ENCODE data around the gene HCRTR1.

Gene HCRTR1

DNA sequence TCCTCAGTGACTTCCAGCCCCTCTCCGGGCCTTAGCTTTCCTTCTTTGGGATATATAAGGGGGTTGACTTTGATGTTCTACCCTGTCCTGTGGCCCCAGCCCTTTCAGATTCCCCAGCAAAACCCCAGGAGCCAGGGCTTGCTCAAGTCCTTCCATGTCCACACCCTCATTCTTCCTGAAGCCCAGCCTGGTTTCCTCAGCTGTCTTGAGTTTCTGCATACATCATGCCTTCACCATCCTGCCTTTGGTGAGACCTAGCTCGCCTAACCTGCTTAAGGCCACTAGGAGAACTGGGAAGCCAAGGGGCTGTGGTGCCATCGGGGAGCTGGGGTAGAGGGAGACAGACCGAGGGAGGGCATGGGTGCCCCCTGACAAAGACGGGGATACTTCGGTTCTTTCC lies 44.4 kb downstream of the HCRTR1 start:
- no peak for DNase-seq
- TF ChIP-seq GATA1 (IDR thresholded peaks at IDR 0.05; ENCODE audit: low read depth, low read length) = no peak
- TF ChIP-seq POLR2A (IDR thresholded peaks at IDR 0.05; ENCODE audit: low read length) = no peak

GRCh38 chr1:31662463-31662862 lies 45.0 kb downstream of the HCRTR1 start:
- TF ChIP-seq POLR2A (IDR thresholded peaks at IDR 0.05; ENCODE audit: low read length) = no peak
- TF ChIP-seq GATA1 (IDR thresholded peaks at IDR 0.05; ENCODE audit: low read depth, low read length) = no peak
- DNase-seq = no peak

DNA sequence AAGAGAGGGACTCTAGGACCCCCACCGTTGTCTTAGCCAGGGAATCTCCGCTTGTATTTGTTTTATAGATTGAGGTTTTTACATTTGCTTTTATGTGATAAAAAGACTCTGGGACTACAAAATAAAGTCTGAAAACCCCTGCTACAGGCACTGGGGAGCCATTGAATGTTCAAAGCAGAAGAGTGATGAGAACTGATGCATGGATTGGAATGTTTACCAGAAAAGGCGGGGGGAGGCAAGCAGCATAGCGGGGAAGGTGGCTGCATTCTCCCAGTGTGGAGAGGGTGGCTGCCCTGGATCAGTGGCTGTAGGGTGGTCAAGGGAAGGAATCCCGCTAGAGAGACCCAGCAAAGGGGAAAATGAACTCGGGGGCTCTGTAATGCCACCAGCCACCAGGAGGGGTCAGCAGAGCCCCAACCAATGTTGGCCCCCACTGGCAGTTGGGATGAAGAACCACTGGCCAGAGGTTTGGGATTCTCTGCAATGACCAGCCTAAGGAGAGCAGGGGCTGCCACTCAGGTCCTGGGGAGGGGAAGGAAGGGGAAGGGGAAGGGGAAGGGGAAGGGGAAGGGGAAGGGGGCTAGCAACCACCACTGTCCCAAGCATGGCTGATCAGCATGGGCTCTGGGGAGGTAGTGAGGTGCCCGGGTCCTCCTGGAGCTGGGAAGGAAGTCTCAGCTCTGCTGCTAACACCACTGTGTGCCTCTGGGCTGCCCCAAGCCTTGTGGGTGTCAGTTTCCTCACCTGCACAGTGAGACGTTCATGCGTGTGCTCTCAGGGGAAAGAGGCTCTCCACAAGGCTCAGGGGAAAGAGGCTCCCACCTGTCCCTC lies 46.3 kb downstream of the HCRTR1 start:
- DNase-seq = peak; percentile 13 to 63

DNA sequence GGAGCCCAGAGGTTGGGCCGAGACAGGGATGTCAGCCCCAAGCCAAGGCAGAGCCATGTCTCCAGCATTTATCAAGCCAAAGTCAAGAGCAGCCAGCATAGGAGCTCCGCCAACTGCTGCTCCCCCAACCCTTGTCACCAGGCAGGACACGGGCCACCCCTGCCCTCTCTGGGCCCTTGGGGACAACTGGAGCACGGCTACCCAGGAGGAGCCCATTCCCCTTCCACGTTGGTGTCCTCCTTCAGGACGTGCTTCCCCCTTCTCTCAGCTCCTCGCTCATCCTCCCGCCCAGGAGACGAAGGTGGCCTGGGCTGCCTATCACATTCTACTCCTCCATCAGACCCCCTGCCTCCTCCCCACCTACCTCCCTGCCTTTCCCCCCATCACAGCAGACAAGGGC lies 47.0 kb downstream of the HCRTR1 start:
- TF ChIP-seq POLR2A (IDR thresholded peaks at IDR 0.05; ENCODE audit: low read length) (no peak), GATA1 (IDR thresholded peaks at IDR 0.05; ENCODE audit: low read depth, low read length) (no peak)
- DNase-seq = no peak

More for the DNA sequence above, 46.3 kb downstream of the HCRTR1 start:
- TF ChIP-seq GATA1 (IDR thresholded peaks at IDR 0.05; ENCODE audit: low read depth, low read length) (no peak), POLR2A (IDR thresholded peaks at IDR 0.05; ENCODE audit: low read length) (no peak)

DNA sequence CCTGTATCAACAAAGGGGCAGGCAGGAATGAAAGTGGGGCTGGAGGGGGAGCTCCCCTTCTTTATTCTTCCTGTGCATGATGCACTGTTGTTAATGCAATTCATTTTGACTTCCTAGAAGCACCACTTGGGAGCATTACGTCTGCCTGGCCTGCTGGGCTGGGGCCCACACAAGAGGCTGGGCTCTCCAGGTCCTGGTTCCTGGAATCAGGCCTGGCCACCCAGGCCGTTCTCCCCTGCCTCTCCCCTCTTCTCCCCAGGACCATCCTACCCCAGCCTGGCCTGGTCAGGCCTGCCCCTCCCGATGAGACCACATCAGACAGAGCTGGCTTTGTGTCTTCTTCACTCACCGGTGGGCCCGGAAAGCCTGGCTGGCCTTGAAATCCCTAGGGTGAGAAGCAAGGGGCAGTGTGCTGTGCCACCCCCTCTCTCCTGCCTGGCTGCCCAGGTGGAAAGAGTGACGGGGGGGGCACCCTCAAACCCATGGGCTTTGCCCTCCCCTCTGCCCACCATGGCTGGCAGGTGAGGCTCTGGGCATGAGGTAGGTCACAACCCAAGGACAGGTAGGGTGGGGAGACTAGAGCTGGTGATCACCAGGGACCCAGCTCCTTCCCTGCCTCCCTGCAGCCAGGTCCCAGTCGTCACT lies 47.9 kb downstream of the HCRTR1 start:
- TF ChIP-seq GATA1 (IDR thresholded peaks at IDR 0.05; ENCODE audit: low read depth, low read length) = no peak
- TF ChIP-seq POLR2A (IDR thresholded peaks at IDR 0.05; ENCODE audit: low read length) = no peak
- DNase-seq = no peak

- peak in 1 of 2 experiments; percentile 4 for DNase-seq
- TF ChIP-seq POLR2A (IDR thresholded peaks at IDR 0.05; ENCODE audit: low read length) (no peak), GATA1 (IDR thresholded peaks at IDR 0.05; ENCODE audit: low read depth, low read length) (no peak)
Observed at GRCh38 chr1:31666263-31666963, 48.9 kb downstream of the HCRTR1 start.

DNA sequence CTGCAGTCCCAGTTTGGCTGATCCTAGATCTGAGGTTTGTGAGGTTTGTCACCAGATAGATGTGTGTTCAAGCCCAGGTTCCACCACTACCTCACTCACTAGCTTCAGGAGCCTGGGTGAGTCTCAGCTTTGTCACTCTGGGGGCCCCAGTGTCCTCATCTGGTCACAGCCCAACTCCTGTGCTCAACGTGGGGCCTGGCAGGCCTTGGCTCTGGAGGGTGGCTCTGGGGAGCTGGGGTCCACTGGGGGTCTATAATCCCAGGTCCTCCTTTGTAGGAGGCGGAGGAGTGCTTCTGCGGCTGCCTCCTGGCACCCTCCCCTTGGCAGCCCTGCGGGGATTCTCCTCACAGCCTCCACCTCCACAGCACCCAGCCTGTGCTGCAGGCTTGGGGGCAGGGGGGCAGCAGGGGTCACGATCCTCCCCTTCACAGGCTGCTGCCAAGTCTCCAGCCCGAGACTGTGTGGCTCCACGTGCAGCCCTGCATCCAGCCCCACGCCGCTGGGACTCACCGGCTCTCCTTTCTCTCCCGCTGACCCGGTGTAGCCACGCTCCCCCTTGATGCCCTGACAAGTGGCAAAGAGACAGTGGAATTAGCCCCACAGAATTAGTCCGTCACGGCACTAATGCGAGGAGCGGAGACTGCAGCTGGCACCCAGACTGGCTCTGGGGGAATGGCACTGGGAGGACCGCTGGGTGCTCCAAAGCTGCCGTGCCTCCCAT lies 49.7 kb downstream of the HCRTR1 start:
- TF ChIP-seq POLR2A (IDR thresholded peaks at IDR 0.05; ENCODE audit: low read length) (no peak), GATA1 (IDR thresholded peaks at IDR 0.05; ENCODE audit: low read depth, low read length) (no peak)
- no peak for DNase-seq

GRCh38 chr1:31668303-31668883 lies 50.9 kb downstream of the HCRTR1 start:
- TF ChIP-seq POLR2A (IDR thresholded peaks at IDR 0.05; ENCODE audit: low read length) = no peak
- TF ChIP-seq GATA1 (IDR thresholded peaks at IDR 0.05; ENCODE audit: low read depth, low read length) = no peak

DNA sequence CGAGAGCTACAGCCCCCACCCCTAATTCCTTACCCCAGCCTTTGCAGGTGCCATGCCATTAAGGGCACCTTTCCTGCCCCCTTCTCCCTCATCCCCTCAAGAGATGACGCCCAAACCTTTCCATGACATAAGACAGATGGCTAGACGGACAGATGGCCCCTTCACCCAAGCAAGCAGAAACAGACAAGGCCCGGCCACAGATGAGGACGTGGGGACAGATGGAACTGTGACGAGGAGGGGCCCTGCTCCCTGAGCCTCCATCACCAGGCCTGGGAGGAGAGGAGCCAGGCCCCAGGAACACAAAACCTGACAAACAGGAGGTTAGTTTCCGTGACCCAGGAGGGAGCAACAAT lies 51.9 kb downstream of the HCRTR1 start:
- TF ChIP-seq POLR2A (IDR thresholded peaks at IDR 0.05; ENCODE audit: low read length) (no peak), GATA1 (IDR thresholded peaks at IDR 0.05; ENCODE audit: low read depth, low read length) (no peak)
- no peak for DNase-seq

More at GRCh38 chr1:31668303-31668883, 50.9 kb downstream of the HCRTR1 start:
- no peak for DNase-seq

- peak; percentile 25 to 47 for DNase-seq
- TF ChIP-seq GATA1 (IDR thresholded peaks at IDR 0.05; ENCODE audit: low read depth, low read length) (no peak), POLR2A (IDR thresholded peaks at IDR 0.05; ENCODE audit: low read length) (no peak)
Observed at GRCh38 chr1:31669786-31670592, 52.5 kb downstream of the HCRTR1 start.

DNA sequence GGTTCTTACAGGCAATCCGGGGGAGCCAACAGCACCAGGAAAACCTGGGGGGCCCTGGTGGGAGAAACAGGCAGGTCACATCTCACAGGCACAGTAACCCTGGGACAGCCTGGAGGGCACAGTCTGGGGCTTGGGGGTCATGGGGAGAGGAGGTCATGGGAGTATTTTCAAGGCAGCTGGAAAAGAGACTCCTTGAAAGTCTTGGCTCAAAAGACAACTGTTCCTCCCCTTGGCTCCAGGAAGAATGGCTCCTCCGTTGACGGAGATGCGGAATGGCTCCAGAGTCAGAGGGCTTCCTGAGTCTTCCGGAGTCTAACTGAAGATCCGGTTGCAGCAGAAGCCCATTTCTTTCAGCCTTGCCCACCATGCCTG lies 53.1 kb downstream of the HCRTR1 start:
- TF ChIP-seq GATA1 (IDR thresholded peaks at IDR 0.05; ENCODE audit: low read depth, low read length) = no peak
- no peak for TF ChIP-seq POLR2A (IDR thresholded peaks at IDR 0.05; ENCODE audit: low read length)
- no peak for DNase-seq

DNA sequence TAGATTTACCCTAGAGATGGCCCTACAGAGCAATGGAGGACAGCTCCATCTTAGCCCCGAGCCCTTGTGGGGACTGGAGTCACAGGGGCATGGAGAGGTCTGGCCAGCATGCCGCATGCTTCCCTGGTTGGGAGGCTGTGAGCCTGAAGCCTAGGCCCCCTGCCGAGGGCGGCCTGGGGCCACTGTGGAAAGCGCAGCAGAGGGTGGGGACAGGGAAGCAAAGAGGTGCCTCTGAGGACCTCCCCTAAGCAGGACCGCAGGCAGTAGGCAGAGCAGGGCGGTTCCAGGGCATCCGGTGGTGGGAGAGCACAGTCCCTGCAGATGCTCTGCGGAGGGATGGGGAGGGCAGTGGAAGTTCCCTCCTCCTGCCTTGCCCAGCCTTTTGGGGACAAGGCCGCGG lies 53.7 kb downstream of the HCRTR1 start:
- no peak for TF ChIP-seq POLR2A (IDR thresholded peaks at IDR 0.05; ENCODE audit: low read length)
- TF ChIP-seq GATA1 (IDR thresholded peaks at IDR 0.05; ENCODE audit: low read depth, low read length) = no peak
- DNase-seq = no peak

Data from erythroblast (primary cell).